Panc1 (cell line): Measurements from ENCODE around the gene ASCL1. TPM values are rescaled to one million over a fixed set of nuclear protein-coding genes. Genes with fewer than 3 reads are reported as not detected.

Source experiments
- ATAC-seq: fragments of 200-7000 bp; cut with Tn5 transposase; 2 replicates; pipeline ENCODE4 v1.9.1; 2020; ENCODE audit warnings: mild to moderate bottlenecking, moderate library complexity
- BruUV-seq: library from RNA; stranded (reverse); fragments of 400-500 nt; replicated peaks from 2 replicates; lab custom pipeline; 2021; lab: Mats Ljungman, UMichigan
- CTCF ChIA-PET: fragments of 300-600 bp; sonication (Branson Sonifier 250); formaldehyde crosslinking; loops from one replicate; lab custom pipeline; 2022; ENCODE audit warnings: antibody characterized with exemption; lab: Charles Lee
- POLR2A ChIA-PET: fragments of 300-600 bp; sonication (Branson Sonifier 250); formaldehyde crosslinking; loops from one replicate; lab custom pipeline; 2022; ENCODE audit warnings: antibody characterized with exemption; lab: Charles Lee
- DNase-seq: peaks from one replicate; pipeline ENCODE4 v3.0.0-alpha.2; 2010; ENCODE audit warnings: low read depth, low spot score
- H3K27ac ChIP-seq: 2 replicates; pipeline ENCODE4 v1.5.1; 2011; ENCODE audit warnings: mild to moderate bottlenecking, low read length, inconsistent platforms
- H3K27me3 ChIP-seq: fragments of 200-500 bp; sonication (Bioruptor generic); 2 replicates; pipeline ENCODE4 v1.6.0; 2014; ENCODE audit warnings: low read length, inconsistent platforms; ENCODE audit not compliant: control insufficient read depth, insufficient read depth
- H3K36me3 ChIP-seq: fragments of 200-500 bp; sonication (Bioruptor generic); 2 replicates; pipeline ENCODE4 v1.5.1; 2014; ENCODE audit warnings: inconsistent platforms, mild to moderate bottlenecking, low read length, moderate library complexity; ENCODE audit not compliant: control insufficient read depth, insufficient read depth
- H3K4me1 ChIP-seq: 2 replicates; pipeline ENCODE4 v1.5.1; 2011; ENCODE audit warnings: inconsistent platforms, mild to moderate bottlenecking, low read length, moderate library complexity; ENCODE audit not compliant: control insufficient read depth, insufficient read depth
- H3K4me3 ChIP-seq, 2 experiments: 2 replicates each; pipeline ENCODE4 v1.5.1; 2011 to 2012; ENCODE audit warnings: low read depth in 2 of 2, low read length in 2 of 2, mild to moderate bottlenecking in 2 of 2, inconsistent platforms in 1 of 2, moderate library complexity in 1 of 2
- H3K9me3 ChIP-seq: fragments of 200-500 bp; sonication (Bioruptor generic); 2 replicates; pipeline ENCODE4 v1.5.1; 2014; ENCODE audit warnings: low read depth, mild to moderate bottlenecking, inconsistent platforms, low read length, moderate library complexity; ENCODE audit not compliant: control insufficient read depth, insufficient read depth
- POLR2AphosphoS5 ChIP-seq: IDR thresholded peaks from 2 replicates; pipeline ENCODE4 v1.6.1; 2012; ENCODE audit warnings: mild to moderate bottlenecking, low read depth, low read length, moderate library complexity
- SIN3A ChIP-seq: IDR thresholded peaks from 2 replicates; pipeline ENCODE4 v1.6.1; 2012; ENCODE audit warnings: low read depth, mild to moderate bottlenecking, low read length, moderate library complexity, borderline replicate concordance; ENCODE audit not compliant: insufficient read depth
- TCF7L2 ChIP-seq: IDR thresholded peaks from 2 replicates; pipeline ENCODE4 v1.6.1; 2011; ENCODE audit warnings: mild to moderate bottlenecking, low read depth, low read length, inconsistent platforms
- in situ Hi-C: cut with HindIII; loops from 2 replicates; pipeline ENCODE4 v1.10.0; 2016; ENCODE audit warnings: low sequenced_read_pairs, low pct_unique_long_range_greater_than_20kb
- intact Hi-C: fragments of 100-400 bp; cut with micrococcal nuclease; formaldehyde crosslinking; loops from one replicate; pipeline ENCODE4 v1.10.0; 2022; ENCODE audit not compliant: unreplicated experiment
- total RNA-seq: library from RNA; stranded (reverse); gene quantifications from one replicate; pipeline ENCODE4 v1.2.1, GENCODE V29; 2021; ENCODE audit not compliant: unreplicated experiment
- TF ChIP-seq, protein P1 (sequence below), 2 experiments: IDR thresholded peaks; 2 replicates each; pipeline ENCODE4 v1.6.1; 2011 to 2012; ENCODE audit warnings: low read depth in 2 of 2, control low read depth in 1 of 2, low read length in 1 of 2, mild to moderate bottlenecking in 1 of 2, moderate library complexity in 1 of 2; ENCODE audit not compliant: insufficient read depth in 1 of 2
- TF ChIP-seq, protein P2 (sequence below): fragments of 450-650 bp; IDR thresholded peaks from 2 replicates; pipeline ENCODE4 v1.5.1; 2017; ENCODE audit warnings: mild to moderate bottlenecking

Gene ASCL1
- total RNA-seq, 1 experiment from 2014 or later, result not detected

DNA sequence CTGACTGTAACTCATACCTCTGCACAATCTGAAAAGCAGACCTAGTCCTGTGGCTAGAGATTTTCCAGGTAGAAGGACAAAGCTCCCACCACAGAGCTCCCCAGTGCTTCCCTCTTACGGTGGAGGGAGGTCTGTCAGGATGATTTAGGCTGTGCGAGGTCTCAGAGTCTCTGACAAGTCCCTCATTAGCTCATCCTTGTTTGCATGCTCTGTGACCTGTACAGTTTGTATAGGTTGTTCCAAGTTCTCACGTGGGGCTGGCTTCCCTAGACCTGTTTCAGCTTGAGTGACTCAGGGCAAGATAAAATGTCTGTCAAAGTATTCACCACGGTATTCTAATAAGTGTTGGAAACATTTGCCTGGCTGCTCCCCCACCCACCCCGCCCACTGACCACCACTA is 34.8 kb downstream of the ASCL1 start:
- H3K27me3 ChIP-seq, result no peaks in the 10 kb centered on the region
- CTCF ChIA-PET, result no interaction called here
- H3K4me1 ChIP-seq, result no peaks in the 10 kb centered on the region
- POLR2A ChIA-PET, result no interaction called here
- no peak for DNase-seq
- intact Hi-C loops, result no loop called here
- TF ChIP-seq SIN3A, result no peak
- TF ChIP-seq, protein P1, sequence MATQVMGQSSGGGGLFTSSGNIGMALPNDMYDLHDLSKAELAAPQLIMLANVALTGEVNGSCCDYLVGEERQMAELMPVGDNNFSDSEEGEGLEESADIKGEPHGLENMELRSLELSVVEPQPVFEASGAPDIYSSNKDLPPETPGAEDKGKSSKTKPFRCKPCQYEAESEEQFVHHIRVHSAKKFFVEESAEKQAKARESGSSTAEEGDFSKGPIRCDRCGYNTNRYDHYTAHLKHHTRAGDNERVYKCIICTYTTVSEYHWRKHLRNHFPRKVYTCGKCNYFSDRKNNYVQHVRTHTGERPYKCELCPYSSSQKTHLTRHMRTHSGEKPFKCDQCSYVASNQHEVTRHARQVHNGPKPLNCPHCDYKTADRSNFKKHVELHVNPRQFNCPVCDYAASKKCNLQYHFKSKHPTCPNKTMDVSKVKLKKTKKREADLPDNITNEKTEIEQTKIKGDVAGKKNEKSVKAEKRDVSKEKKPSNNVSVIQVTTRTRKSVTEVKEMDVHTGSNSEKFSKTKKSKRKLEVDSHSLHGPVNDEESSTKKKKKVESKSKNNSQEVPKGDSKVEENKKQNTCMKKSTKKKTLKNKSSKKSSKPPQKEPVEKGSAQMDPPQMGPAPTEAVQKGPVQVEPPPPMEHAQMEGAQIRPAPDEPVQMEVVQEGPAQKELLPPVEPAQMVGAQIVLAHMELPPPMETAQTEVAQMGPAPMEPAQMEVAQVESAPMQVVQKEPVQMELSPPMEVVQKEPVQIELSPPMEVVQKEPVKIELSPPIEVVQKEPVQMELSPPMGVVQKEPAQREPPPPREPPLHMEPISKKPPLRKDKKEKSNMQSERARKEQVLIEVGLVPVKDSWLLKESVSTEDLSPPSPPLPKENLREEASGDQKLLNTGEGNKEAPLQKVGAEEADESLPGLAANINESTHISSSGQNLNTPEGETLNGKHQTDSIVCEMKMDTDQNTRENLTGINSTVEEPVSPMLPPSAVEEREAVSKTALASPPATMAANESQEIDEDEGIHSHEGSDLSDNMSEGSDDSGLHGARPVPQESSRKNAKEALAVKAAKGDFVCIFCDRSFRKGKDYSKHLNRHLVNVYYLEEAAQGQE (IDR thresholded peaks at IDR 0.05; ENCODE audit: insufficient read depth in 1 of 2, low read depth in 2 of 2, low read length in 1 of 2), result no peak
- no TSS peak for BruUV-seq
- no peaks in the 10 kb centered on the region for H3K9me3 ChIP-seq
- no peaks in the 10 kb centered on the region for H3K36me3 ChIP-seq
- H3K4me3 ChIP-seq, result no peak overlapping the region
- H3K27ac ChIP-seq, result no peak overlapping the region
- ATAC-seq, result no peak
- in situ Hi-C loops, result no loop called here

DNA sequence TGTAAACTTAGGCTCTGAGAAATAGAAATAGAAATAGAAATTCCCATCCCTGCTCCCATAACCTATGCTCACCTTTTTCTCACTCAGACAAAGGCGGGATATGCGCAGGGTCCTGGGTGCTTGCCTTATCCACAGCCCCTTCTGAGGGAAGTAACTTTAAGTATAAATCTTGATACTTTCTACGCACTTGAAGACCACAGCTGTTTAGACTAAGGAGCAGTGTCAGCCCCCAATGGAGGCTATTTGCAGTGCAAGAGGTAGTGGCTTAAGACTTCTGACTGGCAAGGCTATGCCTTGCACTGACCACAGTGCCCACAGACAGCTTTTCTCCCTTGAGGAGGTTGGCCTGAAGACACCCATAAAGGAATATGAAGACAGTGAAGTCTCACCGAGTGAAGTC is 35.2 kb downstream of the ASCL1 start:
- no peak overlapping the region for H3K27ac ChIP-seq
- no peaks in the 10 kb centered on the region for H3K27me3 ChIP-seq
- in situ Hi-C loops (no loop called here), intact Hi-C loops (no loop called here)
- H3K9me3 ChIP-seq, result no peaks in the 10 kb centered on the region
- ChIA-PET CTCF (no interaction called here), POLR2A (no interaction called here)
- no peak overlapping the region for H3K4me3 ChIP-seq
- no peak for DNase-seq
- TF ChIP-seq SIN3A, result no peak
- TF ChIP-seq, protein P2, sequence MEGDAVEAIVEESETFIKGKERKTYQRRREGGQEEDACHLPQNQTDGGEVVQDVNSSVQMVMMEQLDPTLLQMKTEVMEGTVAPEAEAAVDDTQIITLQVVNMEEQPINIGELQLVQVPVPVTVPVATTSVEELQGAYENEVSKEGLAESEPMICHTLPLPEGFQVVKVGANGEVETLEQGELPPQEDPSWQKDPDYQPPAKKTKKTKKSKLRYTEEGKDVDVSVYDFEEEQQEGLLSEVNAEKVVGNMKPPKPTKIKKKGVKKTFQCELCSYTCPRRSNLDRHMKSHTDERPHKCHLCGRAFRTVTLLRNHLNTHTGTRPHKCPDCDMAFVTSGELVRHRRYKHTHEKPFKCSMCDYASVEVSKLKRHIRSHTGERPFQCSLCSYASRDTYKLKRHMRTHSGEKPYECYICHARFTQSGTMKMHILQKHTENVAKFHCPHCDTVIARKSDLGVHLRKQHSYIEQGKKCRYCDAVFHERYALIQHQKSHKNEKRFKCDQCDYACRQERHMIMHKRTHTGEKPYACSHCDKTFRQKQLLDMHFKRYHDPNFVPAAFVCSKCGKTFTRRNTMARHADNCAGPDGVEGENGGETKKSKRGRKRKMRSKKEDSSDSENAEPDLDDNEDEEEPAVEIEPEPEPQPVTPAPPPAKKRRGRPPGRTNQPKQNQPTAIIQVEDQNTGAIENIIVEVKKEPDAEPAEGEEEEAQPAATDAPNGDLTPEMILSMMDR, result no peak
- TF ChIP-seq, protein P1 (IDR thresholded peaks at IDR 0.05; ENCODE audit: insufficient read depth in 1 of 2, low read depth in 2 of 2, low read length in 1 of 2), result no peak
- TF ChIP-seq POLR2AphosphoS5, result no peak
- TF ChIP-seq TCF7L2, result no peak
- no peaks in the 10 kb centered on the region for H3K36me3 ChIP-seq
- no peaks in the 10 kb centered on the region for H3K4me1 ChIP-seq
- no TSS peak for BruUV-seq
- ATAC-seq, result no peak
